Left renal cortex interstitium (tissue), 4 donors: Measurements from ENCODE around the gene MAML2. TPM values are rescaled to one million over a fixed set of nuclear protein-coding genes. Genes with fewer than 3 reads are reported as not detected.

ENCODE experiments used
- DNase-seq, 4 donors: peaks; one replicate each; pipeline ENCODE4 v3.0.0-alpha.2; 2013; ENCODE audit warnings: low read depth in 4 of 4, low spot score in 2 of 4, missing footprints in 1 of 4
- polyA plus RNA-seq, 4 donors: library from polyadenylated mRNA; unstranded; fragments of 120-200 nt; gene quantifications; one replicate each; pipeline ENCODE4 v1.2.1, GENCODE V29; 2013; ENCODE audit not compliant: insufficient read length in 4 of 4

The MAML2 gene
- polyA plus RNA-seq, 4 donors: 27.5 to 31.0 (median 29.7) TPM

DNA sequence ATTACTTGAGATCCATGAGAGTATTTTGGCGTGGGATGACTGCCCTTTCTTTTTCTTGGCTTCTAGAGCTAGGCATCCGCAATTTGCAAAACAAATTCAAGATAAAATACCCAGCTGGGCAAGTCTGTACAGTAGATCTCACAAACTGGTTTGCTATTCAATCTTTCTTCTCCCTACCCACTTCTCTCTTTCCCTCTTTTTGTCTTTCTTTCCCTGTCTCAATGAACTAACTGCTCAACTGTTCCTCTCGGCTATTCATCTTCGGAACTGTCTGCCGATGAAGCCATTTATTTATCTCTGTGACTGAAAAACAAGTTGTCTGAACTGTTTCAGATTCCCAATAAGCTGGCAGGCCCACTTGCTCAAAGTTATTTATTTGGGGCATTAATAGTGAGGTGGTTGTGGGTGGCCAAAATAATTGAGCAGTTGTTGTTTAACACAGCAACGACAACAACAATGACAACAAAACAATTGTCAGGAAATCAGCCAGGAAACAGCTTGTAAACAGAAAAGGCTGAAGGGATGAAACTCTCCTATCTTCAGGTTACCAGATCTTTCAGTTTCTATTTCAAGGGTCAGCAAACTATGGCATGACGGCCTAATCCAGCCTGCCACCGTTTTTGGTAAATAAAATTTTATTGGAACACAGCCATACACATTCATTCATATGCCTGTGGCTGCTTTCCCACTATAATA, 343.1 kb downstream of the MAML2 start:
- DNase-seq: no peak

DNA sequence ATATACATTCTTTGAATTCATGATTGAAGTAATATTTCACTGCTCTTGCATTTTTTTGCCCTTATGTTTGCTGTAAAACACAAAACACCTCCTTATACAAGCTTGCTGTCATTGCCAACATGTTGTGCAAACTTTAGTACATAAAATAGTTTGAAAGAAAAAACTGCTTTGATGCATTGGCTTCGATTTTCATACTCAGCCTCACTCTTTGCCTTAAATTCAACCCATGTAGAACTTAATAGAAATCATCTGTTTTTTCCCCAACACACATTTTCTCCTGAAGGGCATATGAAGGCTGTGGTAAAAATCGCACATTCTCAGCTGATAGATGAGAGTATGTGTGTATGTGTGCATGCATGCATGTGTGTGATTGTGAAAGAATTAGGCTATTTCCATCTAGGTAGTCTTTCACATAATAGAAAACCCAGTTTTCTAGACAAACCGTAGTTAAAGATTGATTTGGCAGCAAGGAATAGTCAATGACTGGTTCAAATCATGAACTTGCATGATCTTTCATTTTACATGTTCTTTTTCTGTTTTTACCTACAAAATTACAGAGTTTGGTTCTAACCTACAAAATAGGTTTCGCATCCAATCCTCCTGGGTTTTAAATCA, 346.3 kb downstream of the MAML2 start:
- no peak for DNase-seq

DNA sequence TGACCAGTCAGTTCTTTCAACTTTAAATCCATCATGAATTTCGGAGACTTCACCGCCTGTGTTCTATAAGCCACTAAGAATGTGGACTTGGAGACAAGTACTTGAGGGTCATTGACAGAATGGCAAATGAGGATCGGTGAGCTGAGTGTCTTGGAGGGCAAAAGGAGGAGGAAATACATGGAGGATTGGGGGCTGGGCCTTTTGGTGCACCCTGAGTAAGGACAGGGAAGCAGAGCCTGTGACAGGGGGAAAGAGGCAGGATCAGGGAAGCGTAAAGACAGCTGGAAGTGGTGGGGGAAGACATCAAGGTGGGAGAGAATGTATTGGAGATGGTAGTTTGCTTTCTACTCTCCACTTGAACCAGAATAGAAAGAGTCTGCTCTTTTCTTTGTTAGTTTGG, 348.7 kb downstream of the MAML2 start:
- DNase-seq: no peak

- no peak for DNase-seq
Measured at GRCh38 chr11:95993438-95994298, 349.3 kb downstream of the MAML2 start.

GRCh38 chr11:95991545-95991944, 351.4 kb downstream of the MAML2 start:
- no peak for DNase-seq

GRCh38 chr11:95991101-95991500, 351.9 kb downstream of the MAML2 start:
- DNase-seq: no peak

GRCh38 chr11:95989780-95990179, 353.2 kb downstream of the MAML2 start:
- no peak for DNase-seq

- no peak for DNase-seq
Measured at GRCh38 chr11:95989076-95989605, 353.9 kb downstream of the MAML2 start.

- no peak for DNase-seq
Measured at GRCh38 chr11:95985174-95985808, 357.7 kb downstream of the MAML2 start.

DNA sequence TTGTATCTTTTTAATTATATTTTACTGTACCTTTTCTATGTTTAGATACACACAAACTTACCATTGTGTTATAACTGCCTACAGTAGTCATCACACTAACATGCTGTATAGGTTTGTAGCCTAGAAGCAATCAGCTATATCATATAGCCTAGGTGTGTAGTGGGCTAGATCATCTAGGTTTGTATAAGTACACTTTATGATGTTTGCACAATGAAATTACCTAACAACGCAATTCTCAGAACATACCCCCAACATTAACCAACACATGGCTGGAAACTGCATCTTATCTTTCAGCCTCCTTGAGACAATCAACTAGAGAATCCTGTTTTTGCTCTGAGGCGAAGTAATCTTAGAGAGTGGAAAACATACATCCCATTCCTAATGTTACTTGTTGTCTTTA, 358.9 kb downstream of the MAML2 start:
- DNase-seq: no peak

DNA sequence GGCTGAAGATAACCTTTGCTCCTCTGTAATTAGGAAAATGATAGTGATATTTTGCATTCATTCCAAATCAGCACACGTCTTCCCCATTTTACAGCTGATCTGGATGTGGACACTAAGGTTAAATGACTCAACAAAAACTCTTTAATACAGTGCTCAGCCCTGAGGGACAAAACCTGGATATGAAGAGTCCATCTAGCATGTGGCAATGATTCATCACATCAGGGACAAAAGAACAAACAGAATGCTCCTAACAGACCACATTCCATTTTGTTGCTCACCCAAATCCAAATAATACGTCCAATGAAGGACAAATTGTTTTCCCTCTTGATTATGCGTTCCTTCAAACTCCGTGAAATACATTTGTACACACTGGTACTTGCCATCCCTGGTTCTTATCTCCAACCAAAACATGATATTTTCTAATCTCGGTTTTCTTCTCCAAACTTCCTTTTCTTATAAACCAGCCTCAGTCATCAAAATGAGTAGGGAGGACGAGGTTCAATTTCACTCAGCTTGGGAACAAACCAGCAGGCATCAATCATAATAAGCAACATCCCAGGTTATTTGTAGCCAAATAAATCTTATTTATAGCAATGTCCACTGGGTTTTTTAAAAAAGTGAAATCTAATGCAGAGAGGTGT, 365.3 kb downstream of the MAML2 start:
- no peak for DNase-seq

DNA sequence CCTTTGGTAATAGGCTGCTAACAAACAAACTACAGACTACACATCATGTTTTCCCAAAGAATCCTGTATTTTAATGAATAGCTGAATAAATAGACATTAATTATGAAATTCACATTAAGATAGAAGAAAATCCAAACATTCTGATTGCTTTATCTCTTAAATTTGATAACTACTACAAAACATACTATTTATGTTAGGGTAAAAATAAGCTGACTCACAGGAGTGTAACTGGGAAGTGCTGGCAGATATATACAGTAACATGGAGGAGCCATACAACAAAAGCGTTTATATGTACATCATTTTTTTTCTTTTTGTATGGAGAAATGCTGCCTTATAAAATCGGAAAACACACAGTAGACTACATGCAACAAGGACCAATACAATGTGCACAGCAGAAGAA, 366.4 kb downstream of the MAML2 start:
- DNase-seq: no peak

GRCh38 chr11:95975343-95975742, 367.7 kb downstream of the MAML2 start:
- DNase-seq: no peak

DNA sequence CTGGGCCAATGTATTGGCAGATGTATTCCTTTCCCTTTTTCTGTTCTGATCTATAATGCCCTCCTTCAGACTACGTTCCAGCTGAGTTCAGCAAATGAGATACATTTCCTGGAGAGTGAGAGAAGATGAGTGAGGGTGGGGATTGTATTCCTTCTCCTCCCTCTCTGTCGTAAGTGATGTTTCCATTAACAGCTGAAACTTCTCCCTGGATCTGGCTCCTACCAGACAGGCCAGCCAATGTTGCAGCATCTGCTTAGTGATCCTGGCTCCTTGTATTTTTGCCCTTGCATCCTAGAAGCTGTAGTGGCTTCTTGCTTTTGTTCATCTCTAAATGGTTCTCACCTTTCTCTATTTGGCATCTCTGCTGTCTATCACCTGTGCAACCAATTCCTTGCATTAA, 370.9 kb downstream of the MAML2 start:
- DNase-seq: no peak

- DNase-seq: no peak
Measured at GRCh38 chr11:95968585-95968984, 374.4 kb downstream of the MAML2 start.

- no peak for DNase-seq
Measured at GRCh38 chr11:95964281-95964680, 378.7 kb downstream of the MAML2 start.

DNA sequence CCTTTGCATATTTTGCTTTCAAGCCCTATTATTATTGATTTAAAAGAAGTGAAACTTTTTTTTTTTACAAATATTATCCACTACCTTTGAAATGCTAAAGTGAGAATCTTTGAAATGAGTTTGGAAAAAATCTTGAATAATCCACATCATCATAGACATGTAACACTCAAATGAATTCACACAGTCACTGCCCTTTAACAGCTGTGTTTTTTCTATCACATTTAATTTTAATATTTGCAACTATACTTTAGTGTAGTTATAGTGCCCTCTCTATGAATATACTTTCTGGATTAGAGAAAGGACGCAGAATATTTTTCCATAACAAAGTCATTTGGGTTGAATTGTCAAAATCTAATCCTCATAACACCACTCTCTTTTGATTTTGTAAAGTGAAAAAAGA, 381.2 kb downstream of the MAML2 start:
- no peak for DNase-seq

- DNase-seq: no peak
Measured at GRCh38 chr11:95950905-95951304, 392.1 kb downstream of the MAML2 start.

DNA sequence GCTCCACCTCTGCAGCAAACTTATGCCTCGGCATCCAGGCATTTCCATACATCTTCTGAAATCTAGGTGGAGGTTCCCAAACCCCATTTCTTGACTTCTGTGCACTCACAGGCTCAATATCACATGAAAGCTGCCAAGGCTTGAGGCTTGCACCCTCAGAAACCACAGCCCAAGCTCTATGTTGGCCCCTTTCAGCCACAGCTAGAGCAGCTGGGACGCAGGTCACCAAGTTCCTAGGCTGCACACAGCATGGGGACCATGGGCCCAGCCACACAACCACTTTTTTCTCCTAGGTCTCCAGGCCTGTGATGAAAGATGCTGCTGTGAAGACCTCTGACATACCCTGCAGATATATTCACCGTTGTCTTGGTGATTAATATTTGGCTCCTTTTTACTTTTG, 394.4 kb downstream of the MAML2 start:
- DNase-seq: no peak

- no peak for DNase-seq
Measured at GRCh38 chr11:95944623-95945022, 398.4 kb downstream of the MAML2 start.
